ENCODE measurements around the gene PRKAB1. TPM values are rescaled to one million over a fixed set of nuclear protein-coding genes. Genes with fewer than 3 reads are reported as not detected.

Gene PRKAB1
- total and polyA plus RNA-seq, 7 donors, result 9.0 to 16.7 (median 11.9) TPM

GRCh38 chr12:119679490-119679889 is 11.6 kb downstream of the PRKAB1 start:
- Histone ChIP-seq H3K9me3 (no peaks in the 10 kb centered on the region), H3K27me3 (ENCODE audit: insufficient read depth in 3 of 3, low read length in 2 of 3) (no peaks in the 10 kb centered on the region), H3K4me3 (no peak overlapping the region), H3K4me1 (peaks cover 6% of the 10 kb centered on the region), H3K36me3 (ENCODE audit: insufficient read depth in 1 of 2, low read depth in 1 of 2) (peaks cover 21 to 80% of the 10 kb centered on the region in 2 donors), H3K27ac (no peak overlapping the region)
- DNase-seq, result no peak
- TF ChIP-seq CTCF (IDR thresholded peaks at IDR 0.05), result no peak
- WGBS, 3 donors, result 83 to 86% (median 84%) methylated on average over 10 of the region's 10 CpGs
- intact Hi-C loops (cut with DNase I), result no loop called here
- no peak for ATAC-seq

- Histone ChIP-seq H3K27ac (no peak overlapping the region), H3K9me3 (no peaks in the 10 kb centered on the region), H3K36me3 (ENCODE audit: insufficient read depth in 1 of 2, low read depth in 1 of 2) (peaks cover 15 to 64% of the 10 kb centered on the region in 2 donors), H3K4me3 (no peak overlapping the region), H3K4me1 (peaks cover 6% of the 10 kb centered on the region), H3K27me3 (ENCODE audit: insufficient read depth in 3 of 3, low read length in 2 of 3) (no peaks in the 10 kb centered on the region)
- TF ChIP-seq CTCF (IDR thresholded peaks at IDR 0.05), result no peak
- no peak for ATAC-seq
- intact Hi-C loops (cut with DNase I), result no loop called here
- 83 to 87% (median 86%) methylated on average over 8 of the region's 8 CpGs for WGBS, 3 donors
- DNase-seq, result no peak
Observed at GRCh38 chr12:119681111-119681510, 13.2 kb downstream of the PRKAB1 start.

GRCh38 chr12:119681728-119682638 is 14.1 kb downstream of the PRKAB1 start:
- no peak for TF ChIP-seq CTCF (IDR thresholded peaks at IDR 0.05)
- no peak overlapping the region for H3K4me3 ChIP-seq
- 76 to 79% (median 77%) methylated on average over 9 of the region's 9 CpGs for WGBS, 3 donors
- no peak for DNase-seq
- no peaks in the 10 kb centered on the region for H3K9me3 ChIP-seq
- H3K4me1 ChIP-seq, result peaks cover 6% of the 10 kb centered on the region
- H3K36me3 ChIP-seq (ENCODE audit: insufficient read depth in 1 of 2, low read depth in 1 of 2), result peaks cover 13 to 55% of the 10 kb centered on the region in 2 donors
- ATAC-seq, result no peak
- no peaks in the 10 kb centered on the region for H3K27me3 ChIP-seq (ENCODE audit: insufficient read depth in 3 of 3, low read length in 2 of 3)
- H3K27ac ChIP-seq, result peak overlapping the region; percentile 16
- intact Hi-C loops (cut with DNase I), result no loop called here

- DNase-seq (no peak), ATAC-seq (peak in 1 of 4 donors; percentile 28)
- intact Hi-C loops (cut with DNase I), result no loop called here
- Histone ChIP-seq H3K27me3 (ENCODE audit: insufficient read depth in 3 of 3, low read length in 2 of 3) (no peaks in the 10 kb centered on the region), H3K9me3 (no peaks in the 10 kb centered on the region), H3K4me1 (peaks cover 6% of the 10 kb centered on the region), H3K36me3 (ENCODE audit: insufficient read depth in 1 of 2, low read depth in 1 of 2) (peaks cover 11 to 48% of the 10 kb centered on the region in 2 donors), H3K4me3 (no peak overlapping the region), H3K27ac (peak overlapping the region; percentile 16)
- no peak for TF ChIP-seq CTCF (IDR thresholded peaks at IDR 0.05)
- 69 to 81% (median 73%) methylated on average over 3 of the region's 3 CpGs for WGBS, 3 donors
Observed at GRCh38 chr12:119682639-119683252, 14.8 kb downstream of the PRKAB1 start.

Data from psoas muscle (tissue), 8 donors.